A673 (cell line): ENCODE measurements around the gene AGAP1. TPM values are rescaled to one million over a fixed set of nuclear protein-coding genes. Genes with fewer than 3 reads are reported as not detected.

Source experiments
- BruUV-seq: library from RNA; stranded (reverse); fragments of 400-500 nt; replicated peaks from 2 replicates; lab custom pipeline; 2021; lab: Mats Ljungman, UMichigan
- CTCF ChIA-PET: fragments of 300-600 bp; sonication (Branson Sonifier 250); formaldehyde crosslinking; loops from one replicate; lab custom pipeline; 2022; ENCODE audit warnings: antibody characterized with exemption; lab: Charles Lee
- POLR2A ChIA-PET: fragments of 300-600 bp; sonication (Branson Sonifier 250); formaldehyde crosslinking; loops from one replicate; lab custom pipeline; 2022; ENCODE audit warnings: antibody characterized with exemption; ENCODE audit not compliant: low non-redundant PET; lab: Charles Lee
- DNase-seq: peaks from one replicate; pipeline ENCODE4 v3.0.0-alpha.2; 2015; ENCODE audit warnings: low spot score
- H3K27ac ChIP-seq: fragments of 200-600 bp; sonication (generic); 2 replicates; pipeline ENCODE4 v1.5.1; 2016; ENCODE audit warnings: mixed run types, low read depth, mild to moderate bottlenecking, mixed read lengths, antibody characterized with exemption, low read length; ENCODE audit not compliant: poor library complexity, severe bottlenecking
- H3K27me3 ChIP-seq: fragments of 200-600 bp; sonication (generic); replicated peaks from 2 replicates; pipeline ENCODE4 v1.6.1; 2017; ENCODE audit warnings: mixed run types, low read depth, mild to moderate bottlenecking, mixed read lengths, antibody characterized with exemption, low read length; ENCODE audit not compliant: insufficient read depth, poor library complexity
- H3K36me3 ChIP-seq: fragments of 200-600 bp; sonication (generic); 2 replicates; pipeline ENCODE4 v1.6.1; 2016; ENCODE audit warnings: mixed run types, mild to moderate bottlenecking, mixed read lengths, antibody characterized with exemption, low read length; ENCODE audit not compliant: insufficient read depth, poor library complexity, severe bottlenecking
- H3K4me1 ChIP-seq: fragments of 200-600 bp; sonication (generic); 2 replicates; pipeline ENCODE4 v1.6.1; 2017; ENCODE audit warnings: mixed run types, mild to moderate bottlenecking, mixed read lengths, antibody characterized with exemption, low read length; ENCODE audit not compliant: insufficient read depth, poor library complexity, severe bottlenecking
- H3K4me3 ChIP-seq: fragments of 200-600 bp; sonication (generic); 2 replicates; pipeline ENCODE4 v1.5.1; 2016; ENCODE audit warnings: low read depth, mixed run types, mild to moderate bottlenecking, mixed read lengths, low read length; ENCODE audit not compliant: poor library complexity, severe bottlenecking
- H3K9me3 ChIP-seq: fragments of 200-600 bp; sonication (generic); 2 replicates; pipeline ENCODE4 v1.6.1; 2016; ENCODE audit warnings: mixed run types, low read depth, mild to moderate bottlenecking, mixed read lengths, antibody characterized with exemption, low read length; ENCODE audit not compliant: poor library complexity, severe bottlenecking
- EZH2 ChIP-seq: fragments of 200-600 bp; sonication (generic); IDR thresholded peaks from 2 replicates; pipeline ENCODE4 v1.6.1; 2017; ENCODE audit warnings: borderline replicate concordance, low read depth, mild to moderate bottlenecking, mixed read lengths, antibody characterized with exemption, low read length; ENCODE audit not compliant: poor library complexity, severe bottlenecking
- intact Hi-C: fragments of 100-400 bp; cut with micrococcal nuclease; formaldehyde crosslinking; loops from one replicate; pipeline ENCODE4 v1.10.0; 2022; ENCODE audit not compliant: unreplicated experiment
- total RNA-seq: library from RNA; stranded (reverse); gene quantifications from 2 replicates; pipeline ENCODE4 v1.2.3, GENCODE V29; 2021
- TF ChIP-seq, protein P1 (sequence below): fragments of 300-800, 200-600 bp; sonication (generic); conservative IDR thresholded peaks from 2 replicates; pipeline ENCODE4 v1.5.1; 2017; ENCODE audit warnings: low read depth, mild to moderate bottlenecking, antibody characterized with exemption, low read length, moderate library complexity, mixed read lengths

The AGAP1 gene
- total RNA-seq, 1 experiment from 2014 or later: 25.3 TPM

DNA sequence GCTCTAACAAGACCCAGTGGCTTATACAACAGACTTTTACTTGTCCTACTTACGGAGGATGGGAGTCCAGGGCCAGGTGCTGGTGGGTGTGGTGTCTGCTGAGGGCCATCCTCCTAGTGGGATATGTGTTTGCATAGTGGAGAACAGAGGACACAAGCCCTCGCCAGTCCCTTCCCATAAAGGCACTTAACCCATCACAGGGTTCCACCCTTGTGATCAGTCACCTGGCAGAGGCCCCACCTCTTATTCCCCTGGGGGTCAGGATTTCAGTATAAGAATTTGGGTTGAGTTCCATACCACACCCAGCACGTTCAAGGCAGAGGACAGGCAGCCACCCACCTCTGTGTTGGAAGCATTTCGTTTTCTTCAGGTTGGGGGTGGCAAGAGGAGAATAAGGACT lies 259.0 kb downstream of the AGAP1 start:
- H3K4me1 ChIP-seq: peaks cover under 1% of the 10 kb centered on the region
- no peaks in the 10 kb centered on the region for H3K27me3 ChIP-seq
- intact Hi-C loops: no loop called here
- ChIA-PET CTCF (no interaction called here), POLR2A (no interaction called here)
- no TSS peak for BruUV-seq
- no peak overlapping the region for H3K4me3 ChIP-seq
- TF ChIP-seq EZH2: no peak
- TF ChIP-seq, protein P1, sequence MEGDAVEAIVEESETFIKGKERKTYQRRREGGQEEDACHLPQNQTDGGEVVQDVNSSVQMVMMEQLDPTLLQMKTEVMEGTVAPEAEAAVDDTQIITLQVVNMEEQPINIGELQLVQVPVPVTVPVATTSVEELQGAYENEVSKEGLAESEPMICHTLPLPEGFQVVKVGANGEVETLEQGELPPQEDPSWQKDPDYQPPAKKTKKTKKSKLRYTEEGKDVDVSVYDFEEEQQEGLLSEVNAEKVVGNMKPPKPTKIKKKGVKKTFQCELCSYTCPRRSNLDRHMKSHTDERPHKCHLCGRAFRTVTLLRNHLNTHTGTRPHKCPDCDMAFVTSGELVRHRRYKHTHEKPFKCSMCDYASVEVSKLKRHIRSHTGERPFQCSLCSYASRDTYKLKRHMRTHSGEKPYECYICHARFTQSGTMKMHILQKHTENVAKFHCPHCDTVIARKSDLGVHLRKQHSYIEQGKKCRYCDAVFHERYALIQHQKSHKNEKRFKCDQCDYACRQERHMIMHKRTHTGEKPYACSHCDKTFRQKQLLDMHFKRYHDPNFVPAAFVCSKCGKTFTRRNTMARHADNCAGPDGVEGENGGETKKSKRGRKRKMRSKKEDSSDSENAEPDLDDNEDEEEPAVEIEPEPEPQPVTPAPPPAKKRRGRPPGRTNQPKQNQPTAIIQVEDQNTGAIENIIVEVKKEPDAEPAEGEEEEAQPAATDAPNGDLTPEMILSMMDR: no peak
- no peaks in the 10 kb centered on the region for H3K9me3 ChIP-seq
- no peak overlapping the region for H3K27ac ChIP-seq
- DNase-seq: no peak
- H3K36me3 ChIP-seq: no peaks in the 10 kb centered on the region

DNA sequence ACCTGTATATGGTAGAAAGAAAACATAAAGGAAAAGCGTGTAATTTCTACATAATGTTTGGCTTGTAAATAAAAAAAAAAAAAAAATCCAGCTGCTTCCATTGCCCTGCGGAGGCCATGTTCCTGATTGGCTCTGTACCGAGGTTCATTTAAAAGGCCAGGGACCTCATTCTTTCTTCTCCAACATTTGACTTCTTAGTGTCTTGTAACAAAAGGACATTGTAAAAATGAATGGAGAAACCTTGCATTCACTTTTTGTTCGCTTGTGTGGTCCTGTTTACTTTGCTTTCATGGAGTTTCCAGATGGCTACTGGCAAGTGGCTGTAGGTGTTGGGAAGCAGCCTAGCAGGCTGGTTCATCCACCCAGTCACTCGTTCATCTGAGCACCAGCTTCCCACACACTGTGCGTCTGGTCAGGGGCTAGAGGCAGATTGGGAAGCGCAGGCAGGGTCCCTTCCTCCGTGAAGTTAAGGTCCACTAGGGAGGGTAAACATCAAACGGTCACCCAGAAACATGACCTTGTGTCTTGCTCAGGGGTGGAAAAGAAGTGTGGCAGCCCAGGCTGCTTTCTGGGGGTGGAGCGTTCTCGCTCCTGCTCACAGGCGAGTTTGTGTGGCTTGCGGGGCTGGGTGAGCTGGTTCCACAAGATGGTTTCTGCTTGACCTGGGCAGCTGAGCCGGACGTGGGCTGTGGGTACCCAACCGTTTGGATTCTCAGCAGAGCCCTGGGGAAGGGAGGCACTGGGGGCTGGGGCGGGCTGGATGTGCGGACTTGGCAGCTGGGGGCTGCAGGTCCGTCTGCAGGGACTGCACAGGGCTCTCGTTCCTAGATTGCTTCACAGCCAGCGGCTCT lies 260.7 kb downstream of the AGAP1 start:
- no peaks in the 10 kb centered on the region for H3K4me1 ChIP-seq
- H3K9me3 ChIP-seq: no peaks in the 10 kb centered on the region
- intact Hi-C loops: no loop called here
- no peaks in the 10 kb centered on the region for H3K36me3 ChIP-seq
- TF ChIP-seq, protein P1: no peak
- TF ChIP-seq EZH2: no peak
- no peak overlapping the region for H3K4me3 ChIP-seq
- DNase-seq: no peak
- H3K27me3 ChIP-seq: no peaks in the 10 kb centered on the region
- ChIA-PET CTCF (no interaction called here), POLR2A (interaction anchor here (0.6 kb wide), 1 partner anchor 132 kb away, joined by 6 read pairs; no protein-coding TSS in a partner anchor)
- no TSS peak for BruUV-seq
- H3K27ac ChIP-seq: no peak overlapping the region

DNA sequence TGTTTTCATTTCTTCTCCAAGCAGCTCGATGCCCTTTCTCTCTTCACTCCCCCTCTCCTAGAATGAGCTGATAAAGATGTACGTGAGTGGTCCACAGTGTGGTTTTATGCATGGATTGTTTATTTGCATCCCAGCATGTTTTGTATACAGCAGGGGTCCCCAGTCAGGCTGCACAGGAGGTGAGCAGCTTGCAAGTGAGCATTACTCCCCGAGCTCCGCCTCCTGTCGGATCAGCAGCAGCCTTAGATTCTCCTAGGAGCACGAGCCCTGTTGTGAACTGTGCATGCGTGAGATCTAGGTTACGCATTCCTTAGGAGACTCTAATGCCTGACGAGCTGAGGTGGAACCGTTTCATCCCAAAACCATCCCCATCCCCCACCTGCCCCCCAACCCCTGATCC lies 262.6 kb downstream of the AGAP1 start:
- CTCF ChIA-PET: no interaction called here
- TF ChIP-seq EZH2: no peak
- TF ChIP-seq, protein P1: no peak
- no peak overlapping the region for H3K4me3 ChIP-seq
- intact Hi-C loops: no loop called here
- H3K4me1 ChIP-seq: no peaks in the 10 kb centered on the region
- no TSS peak for BruUV-seq
- no peak for DNase-seq
- H3K27me3 ChIP-seq: no peaks in the 10 kb centered on the region
- no peaks in the 10 kb centered on the region for H3K9me3 ChIP-seq
- POLR2A ChIA-PET: no interaction called here
- H3K36me3 ChIP-seq: no peaks in the 10 kb centered on the region
- H3K27ac ChIP-seq: no peak overlapping the region
